Measurements from ENCODE around the gene FHOD3. TPM values are rescaled to one million over a fixed set of nuclear protein-coding genes. Genes with fewer than 3 reads are reported as not detected.
A peak's percentile ranks its signal among the peaks of the same experiment; 100 is the strongest.

Gene FHOD3
- total and polyA plus RNA-seq, 4 donors: 0.57 to 1.3 (median 1.2) TPM; not detected in 1

- Histone ChIP-seq H3K4me3 (ENCODE audit: low read depth in 1 of 3, low read length in 3 of 3) (no peak overlapping the region), H3K9ac (ENCODE audit: low read depth in 1 of 2, low read length in 2 of 2) (no peak overlapping the region), H3K27ac (ENCODE audit: low read depth in 1 of 2, low read length in 2 of 2) (no peak overlapping the region), H3K4me1 (ENCODE audit: control insufficient read depth in 4 of 4, insufficient read depth in 4 of 4, low read length in 3 of 4) (no peaks in the 10 kb centered on the region), H3K9me3 (ENCODE audit: control insufficient read depth in 4 of 4, low read length in 3 of 4) (no peaks in the 10 kb centered on the region), H3K27me3 (ENCODE audit: control insufficient read depth in 4 of 4, insufficient read depth in 4 of 4, low read length in 3 of 4) (peaks cover 0 to 3% (median 0%) of the 10 kb centered on the region in 4 donors), H3K36me3 (ENCODE audit: control insufficient read depth in 4 of 4, insufficient read depth in 3 of 4, low read depth in 1 of 4, low read length in 3 of 4) (no peaks in the 10 kb centered on the region)
- DNase-seq (ENCODE audit: low spot score): peak; percentile 20
- 87% methylated on average over 6 of the region's 6 CpGs for WGBS
- no peak for TF ChIP-seq FOXA2 (IDR thresholded peaks at IDR 0.05)
- TF ChIP-seq SP1 (IDR thresholded peaks at IDR 0.05): no peak
- no peak for TF ChIP-seq HNF4G (IDR thresholded peaks at IDR 0.05)
- TF ChIP-seq YY1 (IDR thresholded peaks at IDR 0.05): no peak
- no peak for TF ChIP-seq FOXA1 (IDR thresholded peaks at IDR 0.05)
- TF ChIP-seq ZBTB33 (IDR thresholded peaks at IDR 0.05): no peak
- no peak for TF ChIP-seq HNF4A (conservative IDR thresholded peaks at IDR 0.05)
- no peak for TF ChIP-seq MAX (IDR thresholded peaks at IDR 0.05)
- no peak for TF ChIP-seq TAF1 (conservative IDR thresholded peaks at IDR 0.05)
- TF ChIP-seq JUND (IDR thresholded peaks at IDR 0.05): no peak
- TF ChIP-seq RXRA (IDR thresholded peaks at IDR 0.05): no peak
- no peak for TF ChIP-seq REST (IDR thresholded peaks at IDR 0.05)
Observed at GRCh38 chr18:36328916-36329315, 31.4 kb downstream of the FHOD3 start.

- H3K4me1 ChIP-seq (ENCODE audit: control insufficient read depth in 4 of 4, insufficient read depth in 4 of 4, low read length in 3 of 4): no peaks in the 10 kb centered on the region
- DNase-seq (ENCODE audit: low spot score): peak; percentile 3
- no peak overlapping the region for H3K9ac ChIP-seq (ENCODE audit: low read depth in 1 of 2, low read length in 2 of 2)
- TF ChIP-seq TAF1 (conservative IDR thresholded peaks at IDR 0.05) (no peak), ZBTB33 (IDR thresholded peaks at IDR 0.05) (no peak), HNF4A (conservative IDR thresholded peaks at IDR 0.05) (no peak), FOXA2 (IDR thresholded peaks at IDR 0.05) (no peak), HNF4G (IDR thresholded peaks at IDR 0.05) (no peak), CTCF (IDR thresholded peaks at IDR 0.05; ENCODE audit: low read depth, low read length, missing input control) (no peak), EGR1 (IDR thresholded peaks at IDR 0.05; ENCODE audit: low read depth in 2 of 2) (no peak), RAD21 (IDR thresholded peaks at IDR 0.05) (no peak), SP1 (IDR thresholded peaks at IDR 0.05) (no peak), NR2F2 (IDR thresholded peaks at IDR 0.05) (no peak)
- no peaks in the 10 kb centered on the region for H3K9me3 ChIP-seq (ENCODE audit: control insufficient read depth in 4 of 4, low read length in 3 of 4)
- H3K27ac ChIP-seq (ENCODE audit: low read depth in 1 of 2, low read length in 2 of 2): no peak overlapping the region
- H3K27me3 ChIP-seq (ENCODE audit: control insufficient read depth in 4 of 4, insufficient read depth in 4 of 4, low read length in 3 of 4): peaks cover 0 to 3% (median 0%) of the 10 kb centered on the region in 4 donors
- H3K36me3 ChIP-seq (ENCODE audit: control insufficient read depth in 4 of 4, insufficient read depth in 3 of 4, low read depth in 1 of 4, low read length in 3 of 4): no peaks in the 10 kb centered on the region
- WGBS: 85% methylated on average over 3 of the region's 3 CpGs
- H3K4me3 ChIP-seq (ENCODE audit: low read depth in 1 of 3, low read length in 3 of 3): no peak overlapping the region
Observed at GRCh38 chr18:36329684-36330434, 32.3 kb downstream of the FHOD3 start.
